Tibial nerve (tissue), 3 donors: ENCODE results near the gene PRSS53.

Experiments used
- POLR2A ChIP-seq, 2 donors: fragments of 450-650 bp; IDR thresholded peaks; one replicate each; pipeline ENCODE4 v1.6.1; 2017; ENCODE audit warnings: antibody characterized with exemption in 2 of 2, mild to moderate bottlenecking in 2 of 2, moderate library complexity in 2 of 2
- TF ChIP-seq, protein P1 (sequence below), 5 experiments: fragments of 200-600 bp in 3 of 5; fragments of 450-650 bp in 2 of 5; sonication (generic) in 3 of 5; IDR thresholded peaks; one replicate each; pipeline ENCODE4 v1.5.1; 2016 to 2019; ENCODE audit warnings: antibody characterized with exemption in 5 of 5, mild to moderate bottlenecking in 3 of 5, moderate library complexity in 2 of 5

DNA sequence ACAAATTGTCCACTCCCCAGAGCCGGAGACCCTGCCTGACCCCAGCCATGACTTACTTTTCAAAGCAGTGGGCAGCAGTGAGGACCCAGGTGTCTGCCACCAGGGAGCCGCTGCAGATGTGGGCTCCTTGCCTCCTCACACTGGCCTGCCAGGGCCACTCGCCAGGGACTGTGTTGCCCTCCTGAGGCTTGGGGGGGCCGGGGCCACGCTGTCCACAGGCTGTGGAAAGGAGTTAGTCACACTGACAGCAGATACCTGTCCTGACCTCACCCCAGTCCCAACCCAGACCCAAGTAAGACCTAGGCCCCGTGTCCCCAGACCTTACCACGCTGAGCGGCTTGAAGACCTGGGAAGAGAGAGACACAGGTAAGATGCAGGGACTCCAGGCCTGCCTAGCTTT lies 1.3 kb downstream of the PRSS53 start:
- TF ChIP-seq, protein P1, sequence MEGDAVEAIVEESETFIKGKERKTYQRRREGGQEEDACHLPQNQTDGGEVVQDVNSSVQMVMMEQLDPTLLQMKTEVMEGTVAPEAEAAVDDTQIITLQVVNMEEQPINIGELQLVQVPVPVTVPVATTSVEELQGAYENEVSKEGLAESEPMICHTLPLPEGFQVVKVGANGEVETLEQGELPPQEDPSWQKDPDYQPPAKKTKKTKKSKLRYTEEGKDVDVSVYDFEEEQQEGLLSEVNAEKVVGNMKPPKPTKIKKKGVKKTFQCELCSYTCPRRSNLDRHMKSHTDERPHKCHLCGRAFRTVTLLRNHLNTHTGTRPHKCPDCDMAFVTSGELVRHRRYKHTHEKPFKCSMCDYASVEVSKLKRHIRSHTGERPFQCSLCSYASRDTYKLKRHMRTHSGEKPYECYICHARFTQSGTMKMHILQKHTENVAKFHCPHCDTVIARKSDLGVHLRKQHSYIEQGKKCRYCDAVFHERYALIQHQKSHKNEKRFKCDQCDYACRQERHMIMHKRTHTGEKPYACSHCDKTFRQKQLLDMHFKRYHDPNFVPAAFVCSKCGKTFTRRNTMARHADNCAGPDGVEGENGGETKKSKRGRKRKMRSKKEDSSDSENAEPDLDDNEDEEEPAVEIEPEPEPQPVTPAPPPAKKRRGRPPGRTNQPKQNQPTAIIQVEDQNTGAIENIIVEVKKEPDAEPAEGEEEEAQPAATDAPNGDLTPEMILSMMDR (IDR thresholded peaks at IDR 0.05): no peak
- TF ChIP-seq POLR2A (IDR thresholded peaks at IDR 0.05): no peak
